GM12873 (cell line): ENCODE data around the gene PLEKHA6.

Source experiments
- CTCF ChIP-seq: IDR thresholded peaks from 2 replicates; pipeline ENCODE4 v1.5.1; 2012; ENCODE audit warnings: low read depth, mild to moderate bottlenecking, moderate library complexity, low read length, control low read depth; ENCODE audit not compliant: insufficient read depth; ENCODE audit errors: missing control alignments

Gene PLEKHA6

GRCh38 chr1:204261266-204261665 lies 98.5 kb downstream of the PLEKHA6 start:
- no peak for TF ChIP-seq CTCF

GRCh38 chr1:204260601-204261197 lies 99.0 kb downstream of the PLEKHA6 start:
- TF ChIP-seq CTCF, result no peak

GRCh38 chr1:204259782-204260181 lies 99.9 kb downstream of the PLEKHA6 start:
- no peak for TF ChIP-seq CTCF

GRCh38 chr1:204259196-204259595 lies 100.5 kb downstream of the PLEKHA6 start:
- no peak for TF ChIP-seq CTCF

- peak; percentile 78 for TF ChIP-seq CTCF
Measured at GRCh38 chr1:204258213-204259115, 101.3 kb downstream of the PLEKHA6 start.

- no peak for TF ChIP-seq CTCF
Measured at GRCh38 chr1:204257446-204257845, 102.3 kb downstream of the PLEKHA6 start.

GRCh38 chr1:204256531-204256930 lies 103.2 kb downstream of the PLEKHA6 start:
- TF ChIP-seq CTCF, result no peak
